H9 (cell line): ENCODE results near the gene TIAM1. TPM values are rescaled to one million over a fixed set of nuclear protein-coding genes. Genes with fewer than 3 reads are reported as not detected.

Source experiments
- DNase-seq: peaks from one replicate; pipeline ENCODE4 v3.0.0-alpha.2; 2017
- H2AFZ ChIP-seq: one replicate; pipeline ENCODE4 v1.6.1; 2013; ENCODE audit warnings: mild to moderate bottlenecking, low read length, control low read depth, moderate library complexity
- H2AK5ac ChIP-seq: 2 replicates; pipeline ENCODE4 v1.6.1; 2013; ENCODE audit warnings: low read length, control low read depth, mixed read lengths; ENCODE audit not compliant: insufficient read length
- H2BK120ac ChIP-seq: one replicate; pipeline ENCODE4 v1.6.1; 2013; ENCODE audit warnings: low read depth, mild to moderate bottlenecking, low read length, control low read depth, inconsistent platforms; ENCODE audit not compliant: poor library complexity, severe bottlenecking
- H2BK12ac ChIP-seq: 2 replicates; pipeline ENCODE4 v1.6.1; 2013; ENCODE audit warnings: low read length, control low read depth, mixed read lengths, low read depth; ENCODE audit not compliant: insufficient read length
- H2BK15ac ChIP-seq: 2 replicates; pipeline ENCODE4 v1.6.1; 2013; ENCODE audit warnings: low read depth, low read length, control low read depth
- H2BK20ac ChIP-seq: one replicate; pipeline ENCODE4 v1.6.1; 2013; ENCODE audit warnings: low read depth, mild to moderate bottlenecking, low read length, control low read depth, inconsistent platforms; ENCODE audit not compliant: poor library complexity, severe bottlenecking
- H2BK5ac ChIP-seq: 2 replicates; pipeline ENCODE4 v1.6.1; 2013; ENCODE audit warnings: low read length, control low read depth, mixed read lengths; ENCODE audit not compliant: insufficient read length
- H3K14ac ChIP-seq: 2 replicates; pipeline ENCODE4 v1.6.1; 2013; ENCODE audit warnings: low read length, control low read depth; ENCODE audit not compliant: insufficient read depth
- H3K18ac ChIP-seq: 2 replicates; pipeline ENCODE4 v1.6.1; 2013; ENCODE audit warnings: low read depth, mild to moderate bottlenecking, mixed read lengths, low read length, control low read depth; ENCODE audit not compliant: insufficient read length
- H3K23ac ChIP-seq: 2 replicates; pipeline ENCODE4 v1.6.1; 2013; ENCODE audit warnings: low read length, control low read depth, mixed read lengths, low read depth; ENCODE audit not compliant: insufficient read length
- H3K23me2 ChIP-seq: 2 replicates; pipeline ENCODE4 v1.6.1; 2013; ENCODE audit warnings: low read depth, mild to moderate bottlenecking, mixed read lengths, low read length, control low read depth; ENCODE audit not compliant: insufficient read length, poor library complexity, severe bottlenecking
- H3K27ac ChIP-seq: 2 replicates; pipeline ENCODE4 v1.5.1; 2013; ENCODE audit warnings: low read length, control low read depth, mixed read lengths, low read depth; ENCODE audit not compliant: insufficient read length
- H3K27me3 ChIP-seq: 2 replicates; pipeline ENCODE4 v1.6.1; 2013; ENCODE audit warnings: low read length, control low read depth, inconsistent platforms; ENCODE audit not compliant: insufficient read depth
- H3K4ac ChIP-seq: 2 replicates; pipeline ENCODE4 v1.6.1; 2013; ENCODE audit warnings: low read depth, mild to moderate bottlenecking, control low read depth, inconsistent platforms, low read length, moderate library complexity
- H3K4me1 ChIP-seq: 2 replicates; pipeline ENCODE4 v1.6.1; 2013; ENCODE audit warnings: low read length, control low read depth, inconsistent platforms; ENCODE audit not compliant: insufficient read depth
- H3K4me2 ChIP-seq: 2 replicates; pipeline ENCODE4 v1.6.1; 2013; ENCODE audit warnings: low read length, control low read depth, mixed read lengths; ENCODE audit not compliant: insufficient read length, insufficient read depth
- H3K56ac ChIP-seq: 2 replicates; pipeline ENCODE4 v1.6.1; 2013; ENCODE audit warnings: low read depth, mild to moderate bottlenecking, mixed read lengths, low read length, control low read depth; ENCODE audit not compliant: insufficient read length
- H3K79me1 ChIP-seq: 2 replicates; pipeline ENCODE4 v1.6.1; 2013; ENCODE audit warnings: low read depth, mild to moderate bottlenecking, moderate library complexity, low read length, control low read depth, inconsistent platforms; ENCODE audit not compliant: insufficient read depth, poor library complexity, severe bottlenecking
- H3K79me2 ChIP-seq: 2 replicates; pipeline ENCODE4 v1.6.1; 2013; ENCODE audit warnings: low read length, control low read depth, inconsistent platforms; ENCODE audit not compliant: insufficient read depth
- H3K9ac ChIP-seq: 2 replicates; pipeline ENCODE4 v1.6.1; 2013; ENCODE audit warnings: low read length, control low read depth, mixed read lengths; ENCODE audit not compliant: insufficient read length; ENCODE audit errors: extremely low read depth
- H3K9me3 ChIP-seq: one replicate; pipeline ENCODE4 v1.6.1; 2013; ENCODE audit warnings: low read depth, low read length, inconsistent platforms; ENCODE audit not compliant: control insufficient read depth
- H3T11ph ChIP-seq: one replicate; pipeline ENCODE4 v1.6.1; 2013; ENCODE audit warnings: mild to moderate bottlenecking, low read length, control low read depth, inconsistent platforms
- H4K20me1 ChIP-seq: one replicate; pipeline ENCODE4 v1.6.1; 2013; ENCODE audit not compliant: control insufficient read depth, insufficient read length, insufficient read depth
- H4K5ac ChIP-seq: 2 replicates; pipeline ENCODE4 v1.6.1; 2013; ENCODE audit warnings: low read depth, mild to moderate bottlenecking, mixed read lengths, low read length, control low read depth; ENCODE audit not compliant: insufficient read length
- H4K8ac ChIP-seq: replicated peaks from 2 replicates; pipeline ENCODE4 v1.6.1; 2013; ENCODE audit warnings: low read length, control low read depth, mixed read lengths, low read depth; ENCODE audit not compliant: insufficient read length
- H4K91ac ChIP-seq: 2 replicates; pipeline ENCODE4 v1.6.1; 2013; ENCODE audit warnings: low read depth, mild to moderate bottlenecking, moderate library complexity, mixed read lengths, low read length, control low read depth; ENCODE audit not compliant: insufficient read length
- H3K27ac Mint-ChIP-seq, 3 experiments: 2 replicates in 2 of 3; 3 replicates in 1 of 3; pipeline ENCODE4 v1.8.0; 2020 to 2021; ENCODE audit warnings: mixed read lengths in 3 of 3, mild to moderate bottlenecking in 1 of 3, moderate library complexity in 1 of 3
- H3K27me3 Mint-ChIP-seq: 2 replicates; pipeline ENCODE4 v1.8.0; 2021; ENCODE audit warnings: low read depth, mild to moderate bottlenecking, moderate library complexity, mixed read lengths
- H3K36me3 Mint-ChIP-seq, 3 experiments: 2 replicates in 2 of 3; 3 replicates in 1 of 3; pipeline ENCODE4 v1.8.0; 2020 to 2021; ENCODE audit warnings: low read depth in 3 of 3, mixed read lengths in 3 of 3; ENCODE audit not compliant: insufficient read depth in 1 of 3
- H3K4me1 Mint-ChIP-seq, 2 experiments: 2 replicates each; pipeline ENCODE4 v1.8.0; 2020; ENCODE audit warnings: mixed read lengths in 2 of 2
- H3K4me3 Mint-ChIP-seq, 2 experiments: 2 replicates in 1 of 2; 3 replicates in 1 of 2; pipeline ENCODE4 v1.8.0; 2020 to 2021; ENCODE audit warnings: mild to moderate bottlenecking in 2 of 2, mixed read lengths in 2 of 2, moderate library complexity in 1 of 2
- H3K9me3 Mint-ChIP-seq, 2 experiments: 2 replicates in 1 of 2; 3 replicates in 1 of 2; pipeline ENCODE4 v1.8.0; 2020; ENCODE audit warnings: mild to moderate bottlenecking in 2 of 2, mixed read lengths in 2 of 2, moderate library complexity in 1 of 2
- CTCF ChIP-seq: fragments of 200-600 bp; sonication (generic); conservative IDR thresholded peaks from 3 replicates; pipeline ENCODE4 v1.8.0; 2021; ENCODE audit warnings: antibody characterized with exemption, mild to moderate bottlenecking
- WGBS: extraction: QIAGEN DNeasy Blood & Tissue Kit; methylation state at CpG from one replicate; pipeline ENCODE4 v1.1.7; 2013; ENCODE audit warnings: missing lambda C conversion rate, low lambda C conversion rate, mixed read lengths; ENCODE audit not compliant: insufficient read length; ENCODE audit errors: extremely low coverage; 5-methylcytosine and 5-hydroxymethylcytosine counted together
- total RNA-seq: library from RNA; stranded (reverse); gene quantifications from 2 replicates; pipeline ENCODE4 v1.2.1, GENCODE V29; 2021

Gene TIAM1
- total RNA-seq, 1 experiment from 2014 or later, result 23.1 TPM

- H3K23me2 ChIP-seq, result no peaks in the 10 kb centered on the region
- H3K9me3 Mint-ChIP-seq, result no peaks in the 10 kb centered on the region
Measured at GRCh38 chr21:31222142-31222541, 121.9 kb downstream of the TIAM1 start.

More at GRCh38 chr21:31222142-31222541, 121.9 kb downstream of the TIAM1 start:
- no peaks in the 10 kb centered on the region for H3K9me3 ChIP-seq
- Mint-ChIP-seq H3K36me3 (peaks cover 0 to 7% (median 0%) of the 10 kb centered on the region in 3 experiments; a peak in 3 of 7 replicates), H3K4me3 (no peak overlapping the region), H3K27ac (no peak overlapping the region), H3K27me3 (no peaks in the 10 kb centered on the region), H3K4me1 (peaks cover 6 to 14% of the 10 kb centered on the region in 2 experiments)
- no peak overlapping the region for H2BK15ac ChIP-seq
- H3K4me2 ChIP-seq, result no peak overlapping the region
- H2BK12ac ChIP-seq, result no peak overlapping the region
- no peaks in the 10 kb centered on the region for H3K4me1 ChIP-seq
- no peak overlapping the region for H3K14ac ChIP-seq
- H2AFZ ChIP-seq, result no peak overlapping the region
- H3K56ac ChIP-seq, result no peak overlapping the region
- H4K5ac ChIP-seq, result no peak overlapping the region
- H4K91ac ChIP-seq, result no peak overlapping the region
- no peak overlapping the region for H4K8ac ChIP-seq
- TF ChIP-seq CTCF, result no peak
- no peaks in the 10 kb centered on the region for H4K20me1 ChIP-seq
- no peaks in the 10 kb centered on the region for H3K79me1 ChIP-seq
- DNase-seq, result no peak
- no peak overlapping the region for H3K27ac ChIP-seq
- H2BK5ac ChIP-seq, result no peak overlapping the region
- no peak overlapping the region for H2BK20ac ChIP-seq
- no peak overlapping the region for H3K4ac ChIP-seq
- WGBS, result no CpG with 5 or more reads among the region's 6 CpGs
- H2BK120ac ChIP-seq, result no peak overlapping the region
- H2AK5ac ChIP-seq, result no peak overlapping the region
- H3K18ac ChIP-seq, result no peak overlapping the region
- H3K9ac ChIP-seq, result no peak overlapping the region
- H3K79me2 ChIP-seq, result no peaks in the 10 kb centered on the region
- H3T11ph ChIP-seq, result no peak overlapping the region
- H3K27me3 ChIP-seq, result no peaks in the 10 kb centered on the region
- H3K23ac ChIP-seq, result no peak overlapping the region
